ENCODE measurements around the gene CTNNA1.
"Not testable (repeated sequence)": the region's sequence is repeated elsewhere in the genome, so short reads cannot be mapped to it uniquely, and the experiment has no call there.

The CTNNA1 gene

GRCh38 chr5:138757061-138757776 is 4.0 kb downstream of the CTNNA1 start:
- no peak for DNase-seq (ENCODE audit: low read depth)

- DNase-seq (ENCODE audit: low read depth), result no peak
Measured at GRCh38 chr5:138760448-138761110, 7.4 kb downstream of the CTNNA1 start.

DNA sequence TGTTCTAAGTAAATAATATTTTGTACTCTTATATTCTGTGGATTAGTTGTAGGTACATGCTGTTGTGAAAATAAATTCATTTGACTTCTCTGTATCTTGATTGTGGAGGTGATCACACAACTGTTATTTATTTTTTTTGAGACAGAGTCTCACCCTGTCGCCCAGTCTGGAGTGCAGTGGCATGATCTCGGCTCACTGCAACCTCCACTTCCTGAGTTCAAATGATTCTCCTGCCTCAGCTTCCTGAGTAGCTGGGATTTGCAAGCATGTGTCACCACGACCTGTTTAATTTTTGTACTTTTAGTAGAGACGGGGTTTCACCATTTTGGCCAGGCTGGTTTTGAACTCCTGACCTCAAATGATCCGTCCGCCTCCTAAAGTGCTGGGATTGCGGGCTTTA is 7.9 kb downstream of the CTNNA1 start:
- DNase-seq (ENCODE audit: low read depth), result not testable (repeated sequence)

- DNase-seq (ENCODE audit: low read depth), result not testable (repeated sequence)
Measured at GRCh38 chr5:138761670-138762069, 8.4 kb downstream of the CTNNA1 start.

GRCh38 chr5:138762110-138762509 is 8.9 kb downstream of the CTNNA1 start:
- DNase-seq (ENCODE audit: low read depth), result no peak

DNA sequence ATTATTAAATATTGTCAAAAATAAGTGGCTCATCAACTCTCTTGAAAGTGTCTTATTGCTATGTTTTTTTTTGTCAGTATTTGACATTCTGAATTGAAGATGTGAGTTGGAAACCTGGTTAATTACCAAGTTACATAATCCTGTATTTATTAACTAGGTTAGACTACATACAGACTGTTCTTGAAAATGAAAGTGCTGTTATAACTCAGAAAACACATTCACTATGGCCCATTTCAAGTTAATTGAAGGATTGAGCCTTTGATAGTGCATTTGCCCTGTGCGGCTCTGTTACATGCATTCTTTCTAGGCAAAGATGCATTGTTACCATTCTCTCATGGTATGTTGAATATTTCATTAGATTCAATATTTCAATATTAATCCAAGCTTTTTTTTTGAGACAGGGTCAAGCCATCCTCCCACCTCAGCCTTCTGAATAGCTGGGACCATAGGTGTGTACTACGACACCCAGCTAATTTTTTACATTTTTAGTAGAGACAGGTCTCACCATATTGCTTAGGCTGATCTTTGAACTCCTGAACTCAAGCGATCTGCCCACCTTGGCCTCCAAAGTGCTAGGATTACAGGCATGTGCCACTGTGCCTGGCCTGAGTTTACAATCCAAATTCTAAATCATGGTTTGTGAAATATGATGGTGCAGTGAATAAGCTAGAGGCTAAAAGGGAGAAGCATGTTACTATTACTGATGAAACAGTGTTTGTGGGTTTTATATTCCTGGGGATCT is 10.0 kb downstream of the CTNNA1 start:
- no peak for DNase-seq (ENCODE audit: low read depth)

GRCh38 chr5:138770291-138770690 is 17.1 kb downstream of the CTNNA1 start:
- DNase-seq (ENCODE audit: low read depth), result no peak

GRCh38 chr5:138770977-138771376 is 17.8 kb downstream of the CTNNA1 start:
- DNase-seq (ENCODE audit: low read depth), result no peak

- DNase-seq (ENCODE audit: low read depth), result no peak
Measured at GRCh38 chr5:138772986-138773594, 19.9 kb downstream of the CTNNA1 start.

DNA sequence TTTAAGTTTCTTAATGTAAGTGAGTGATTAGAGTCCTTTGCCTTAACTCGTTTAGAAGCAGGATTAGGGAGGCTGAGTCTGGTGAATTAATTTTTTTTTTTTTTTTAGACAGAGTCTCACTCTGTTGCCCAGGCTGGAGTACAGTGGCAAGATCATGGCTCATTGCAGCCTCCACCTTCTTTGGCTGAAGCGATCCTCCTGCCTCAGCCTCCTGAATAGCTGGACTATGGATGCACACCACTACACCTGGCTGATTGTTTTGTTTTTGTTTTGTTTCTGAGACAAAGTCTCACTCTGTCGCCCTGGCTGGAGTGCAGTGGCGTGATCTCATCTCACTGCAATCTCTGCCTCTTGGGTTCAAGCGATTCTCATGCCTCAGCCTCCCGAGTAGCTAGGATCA is 20.4 kb downstream of the CTNNA1 start:
- not testable (repeated sequence) for DNase-seq (ENCODE audit: low read depth)

DNA sequence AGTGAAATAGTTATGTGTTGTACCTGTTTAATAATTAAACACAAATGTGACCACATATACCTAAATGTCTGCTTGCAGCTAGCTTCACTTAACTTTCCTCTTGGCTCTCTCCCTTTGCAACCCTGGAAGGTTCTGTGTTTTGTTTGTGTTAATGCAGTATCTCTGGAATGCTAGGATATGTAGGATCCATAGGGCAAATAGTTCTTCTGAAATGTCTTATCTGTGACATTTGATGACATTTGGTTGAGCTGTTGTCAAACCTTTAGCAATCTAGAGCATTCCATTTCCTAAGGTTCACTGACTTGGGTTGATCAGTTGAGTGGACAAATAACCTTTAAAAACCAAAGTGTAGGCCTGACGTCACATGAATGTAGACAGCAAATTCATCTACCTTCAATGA is 21.8 kb downstream of the CTNNA1 start:
- no peak for DNase-seq (ENCODE audit: low read depth)

GRCh38 chr5:138778234-138778633 is 25.0 kb downstream of the CTNNA1 start:
- DNase-seq (ENCODE audit: low read depth), result no peak

DNA sequence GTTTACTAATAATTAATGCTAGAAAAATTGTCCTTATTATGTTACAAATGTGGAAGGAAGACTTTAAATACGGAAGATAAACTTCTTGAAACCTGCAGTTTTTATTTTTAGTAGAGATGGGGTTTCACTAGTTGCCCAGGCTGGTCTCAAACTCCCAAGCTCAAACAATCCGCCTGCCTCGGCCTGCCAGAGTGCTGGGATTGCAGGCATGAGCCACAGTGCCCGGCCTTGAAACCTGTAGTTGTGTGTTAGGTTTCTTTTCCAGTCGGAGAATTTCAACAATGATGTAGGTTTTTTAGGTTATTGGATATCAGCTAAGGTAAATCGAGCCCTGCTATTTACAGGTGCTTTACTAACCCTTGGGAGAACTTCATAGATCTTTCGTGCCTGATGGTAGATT is 30.8 kb downstream of the CTNNA1 start:
- DNase-seq (ENCODE audit: low read depth), result no peak

DNA sequence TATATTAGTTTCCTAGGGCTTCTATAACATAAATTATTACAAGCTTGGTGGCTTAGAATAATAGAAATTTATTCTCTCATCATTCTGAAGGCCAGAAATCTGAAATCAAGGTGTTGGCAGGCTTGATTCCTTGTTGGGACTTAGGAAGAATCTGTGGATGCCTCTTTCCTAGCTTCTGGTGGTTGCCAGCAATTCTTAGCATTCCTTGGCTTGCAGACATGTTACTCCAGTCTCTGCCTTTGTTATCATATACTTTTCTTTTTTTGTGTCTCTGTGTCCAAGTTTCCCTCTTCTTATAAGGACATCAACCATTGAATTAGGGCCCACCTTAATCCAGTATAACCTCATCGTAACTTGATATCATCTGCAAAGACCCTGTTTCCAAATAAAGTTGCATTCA is 31.4 kb downstream of the CTNNA1 start:
- no peak for DNase-seq (ENCODE audit: low read depth)

DNA sequence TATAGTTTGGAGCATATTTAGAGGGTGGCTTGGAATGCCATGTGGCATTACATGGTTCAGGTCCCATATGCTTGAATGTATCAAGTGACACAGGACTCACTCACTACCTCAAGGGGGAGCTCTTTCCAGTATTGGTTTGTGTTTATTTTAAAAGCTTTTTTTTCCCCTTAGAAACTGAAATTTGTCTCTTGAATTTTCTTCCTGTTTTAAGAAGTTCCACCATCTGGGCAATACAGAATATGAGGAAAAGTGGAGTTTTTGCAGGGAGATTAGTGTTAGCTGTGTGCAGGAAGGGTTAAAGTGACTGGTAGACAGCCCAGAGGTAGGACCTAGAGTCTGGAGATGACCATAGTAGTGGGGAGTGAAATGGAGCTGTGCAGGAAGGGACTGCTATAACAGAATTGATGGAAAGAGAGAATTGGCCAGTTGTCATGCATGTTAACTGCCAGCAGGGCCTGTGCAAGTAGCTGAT is 36.6 kb downstream of the CTNNA1 start:
- no peak for DNase-seq (ENCODE audit: low read depth)

DNA sequence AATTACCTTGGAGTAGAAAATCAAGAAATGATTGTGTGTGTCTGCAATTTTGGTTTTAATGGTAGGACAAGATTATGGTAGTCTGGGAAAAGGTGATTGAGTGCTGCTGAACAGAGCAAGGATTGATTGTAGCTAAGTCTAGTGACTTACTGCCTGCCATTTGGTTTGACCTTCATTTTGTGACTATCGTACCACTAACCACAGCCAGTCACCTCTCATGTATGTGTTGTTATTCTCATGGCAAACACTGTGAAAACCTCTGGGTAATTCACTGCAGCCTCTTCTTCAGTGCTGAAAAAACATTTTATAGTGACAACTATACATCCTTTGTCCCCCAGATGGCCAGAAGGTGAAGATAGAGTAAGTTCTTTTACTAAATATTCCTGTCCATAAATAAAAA is 37.5 kb downstream of the CTNNA1 start:
- no peak for DNase-seq (ENCODE audit: low read depth)

- DNase-seq (ENCODE audit: low read depth), result no peak
Measured at GRCh38 chr5:138792195-138792790, 39.1 kb downstream of the CTNNA1 start.

DNA sequence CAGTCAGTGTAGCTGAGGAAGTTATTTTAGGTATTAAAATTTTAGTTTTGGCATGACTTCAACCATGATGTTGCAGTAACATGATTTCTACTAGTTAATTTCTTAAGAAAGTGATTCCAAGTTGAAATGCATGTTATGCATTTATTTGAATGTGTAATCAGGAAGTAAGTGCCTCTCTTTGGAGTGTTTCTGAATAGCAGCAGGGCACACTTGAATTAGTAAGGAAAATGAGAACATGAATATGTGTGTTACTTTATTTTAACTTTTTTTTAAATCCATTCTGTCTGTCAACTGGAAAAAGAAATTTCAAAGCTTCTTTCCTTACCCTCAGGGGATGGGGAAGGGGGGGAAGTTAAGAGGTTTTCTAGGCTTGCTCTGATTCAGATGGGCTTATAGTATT is 40.4 kb downstream of the CTNNA1 start:
- DNase-seq (ENCODE audit: low read depth), result no peak

DNA sequence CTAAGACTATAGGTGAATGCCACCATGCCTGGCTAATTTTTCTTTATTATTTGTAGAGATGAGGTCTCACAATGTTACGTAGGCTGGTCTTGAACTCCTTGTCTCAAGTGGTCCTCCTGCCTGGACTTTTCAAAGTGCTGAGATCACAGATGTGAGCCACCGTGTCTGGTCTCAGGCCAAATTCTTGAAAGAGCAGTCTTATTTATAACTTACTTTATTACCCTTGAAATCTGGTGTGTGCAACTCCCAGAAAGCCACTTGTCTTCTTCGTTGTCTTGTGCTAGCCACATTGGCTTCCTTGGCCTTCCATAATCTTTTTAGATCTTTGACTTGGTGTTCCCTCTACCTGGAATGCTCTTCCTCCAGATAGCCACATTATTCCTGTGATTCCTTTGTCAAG is 50.1 kb downstream of the CTNNA1 start:
- no peak for DNase-seq (ENCODE audit: low read depth)

DNA sequence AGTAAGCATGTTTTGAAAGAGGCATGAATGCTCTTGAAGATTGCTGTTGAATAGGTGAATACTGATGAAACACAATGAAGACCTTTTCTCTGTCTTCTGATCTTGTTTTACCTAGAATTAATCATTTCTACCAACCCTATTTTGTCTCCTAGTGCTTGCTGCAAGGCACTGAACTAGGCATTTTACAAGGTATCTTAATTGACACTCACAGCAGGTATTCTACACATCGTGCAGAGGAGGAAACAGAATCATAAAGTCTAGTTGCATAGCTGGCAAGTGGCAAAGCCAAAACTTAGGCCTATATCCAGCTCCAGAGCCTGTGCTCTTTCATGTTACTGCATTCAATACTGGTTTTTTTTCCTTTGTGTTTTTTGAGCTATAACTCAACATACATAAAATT is 50.7 kb downstream of the CTNNA1 start:
- no peak for DNase-seq (ENCODE audit: low read depth)

DNA sequence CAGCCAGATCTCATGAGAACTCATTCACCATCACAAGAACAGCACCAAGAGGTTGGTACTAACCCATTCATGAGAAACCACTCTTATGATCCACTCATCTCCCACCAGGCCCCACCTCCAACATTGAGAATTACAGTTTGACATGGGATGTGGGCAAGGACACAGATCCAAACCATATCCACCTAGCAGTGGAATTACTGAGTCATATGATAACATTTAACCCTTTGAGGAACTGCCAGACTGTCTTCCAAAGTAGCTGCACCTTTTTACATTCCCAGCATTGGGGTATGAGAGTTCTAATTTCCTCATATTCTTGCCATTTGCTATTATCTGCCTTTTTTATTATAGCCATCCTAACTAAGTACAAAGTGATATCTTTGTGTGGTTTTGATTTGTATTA is 51.9 kb downstream of the CTNNA1 start:
- no peak for DNase-seq (ENCODE audit: low read depth)

- DNase-seq (ENCODE audit: low read depth), result no peak
Measured at GRCh38 chr5:138807182-138807581, 54.0 kb downstream of the CTNNA1 start.
